D341Med (cell line): ENCODE results near the gene OTOG.

ENCODE experiments used
- DNase-seq: peaks from one replicate; pipeline ENCODE4 v3.0.0; 2012; ENCODE audit warnings: low spot score

OTOG gene

DNA sequence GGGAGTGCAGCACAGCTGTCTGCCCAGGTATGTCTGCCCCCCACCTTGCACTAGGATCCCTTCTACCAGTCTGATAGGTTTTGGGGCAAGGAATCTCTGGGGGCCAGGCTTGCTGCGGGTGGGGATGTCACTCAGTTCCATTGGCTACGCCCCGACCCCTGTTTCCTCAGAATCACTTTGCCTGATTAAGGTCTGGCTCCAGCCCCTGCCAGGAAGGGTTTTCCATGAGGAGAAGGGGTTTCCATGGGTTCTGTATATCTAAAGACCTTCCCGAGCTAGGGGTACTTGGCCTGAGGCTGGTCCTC, 14.0 kb downstream of the OTOG start:
- DNase-seq = no peak

DNA sequence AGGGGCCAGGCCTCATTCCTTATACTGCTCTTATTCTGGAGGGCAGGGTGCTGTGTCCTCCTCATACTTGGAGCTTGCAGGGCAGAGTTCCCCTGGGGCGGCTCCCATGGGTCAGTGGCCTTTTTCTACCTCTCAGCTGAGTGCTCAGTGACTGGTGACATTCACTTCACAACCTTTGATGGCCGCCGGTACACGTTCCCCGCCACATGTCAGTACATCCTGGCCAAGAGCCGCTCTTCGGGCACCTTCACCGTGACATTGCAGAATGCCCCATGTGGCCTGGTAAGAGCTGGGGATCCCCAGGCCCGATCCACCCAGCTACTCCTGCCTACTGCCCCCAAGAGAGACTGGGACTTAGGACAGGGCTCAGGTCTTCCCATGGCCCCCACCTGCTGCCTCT, 14.5 kb downstream of the OTOG start:
- DNase-seq = no peak

DNA sequence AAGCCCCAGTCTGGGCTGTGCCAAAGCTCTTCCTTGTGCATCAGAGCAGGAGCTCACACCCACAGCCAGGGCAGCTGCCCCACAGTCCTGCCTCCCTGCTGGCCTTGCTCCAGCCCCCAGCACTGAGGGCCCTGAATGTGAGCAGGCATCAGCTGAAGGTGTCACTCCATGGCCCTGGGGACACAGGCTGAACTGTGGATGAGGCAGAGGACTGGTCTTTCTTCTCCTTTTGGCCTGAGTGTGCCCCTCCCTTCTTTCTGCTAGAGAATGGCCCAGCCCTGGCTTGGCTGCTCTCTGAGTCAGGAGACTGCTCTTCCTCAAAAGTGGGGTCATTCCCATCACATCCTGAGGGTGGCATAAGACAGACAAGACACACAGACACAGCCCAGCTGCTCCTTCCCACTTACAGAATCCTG, 16.2 kb downstream of the OTOG start:
- DNase-seq = no peak

DNA sequence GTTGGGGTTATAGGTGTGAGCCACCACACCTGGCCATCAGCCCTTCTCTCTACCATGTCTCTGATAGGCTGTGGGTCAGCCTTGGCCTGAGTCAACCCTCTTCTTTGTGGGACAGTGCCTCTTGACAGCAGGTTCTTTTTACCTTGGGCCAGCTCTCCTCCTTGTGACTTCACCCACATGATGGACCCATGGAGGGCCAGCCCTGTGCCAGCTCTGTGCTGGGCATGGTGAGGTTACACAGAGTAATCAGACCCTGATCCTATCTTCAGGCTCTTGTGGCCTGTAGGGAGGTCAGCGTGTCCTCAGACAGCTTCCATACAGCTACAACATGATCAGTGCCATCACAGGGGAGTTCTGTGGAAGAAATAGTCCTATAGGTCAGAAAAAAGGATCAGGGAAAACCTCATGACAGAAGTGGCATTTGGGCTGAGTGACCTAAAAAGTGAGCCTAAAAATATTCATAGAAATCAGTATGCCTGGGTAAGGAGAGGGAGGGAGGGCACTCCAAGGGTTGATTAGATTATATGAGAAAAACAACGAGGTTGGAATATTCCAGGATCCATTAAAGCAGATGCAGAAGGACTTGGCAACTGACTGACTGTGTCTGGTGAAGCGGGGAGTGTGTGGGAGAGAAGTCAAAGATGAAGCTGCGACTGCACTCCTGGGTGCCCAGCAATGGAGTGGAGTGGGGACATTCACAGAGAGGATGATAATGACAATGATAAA, 17.1 kb downstream of the OTOG start:
- DNase-seq = no peak

DNA sequence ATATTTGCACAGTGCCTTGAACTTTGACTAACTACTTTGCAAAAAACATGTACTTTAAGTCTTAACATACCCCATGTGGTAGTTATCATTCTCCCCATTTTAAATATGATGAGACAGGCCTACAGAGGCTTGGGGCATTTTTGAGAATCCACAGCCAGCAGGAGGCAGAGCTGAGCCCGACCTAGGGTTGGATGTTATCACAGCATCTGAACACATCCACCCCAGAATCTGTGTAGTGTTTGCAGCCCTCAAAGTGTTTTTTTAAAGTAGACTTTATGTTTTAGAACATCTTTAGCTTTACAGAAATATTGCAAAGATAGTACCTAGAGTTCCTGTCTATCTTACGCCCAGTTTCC, 17.6 kb downstream of the OTOG start:
- DNase-seq = no peak

DNA sequence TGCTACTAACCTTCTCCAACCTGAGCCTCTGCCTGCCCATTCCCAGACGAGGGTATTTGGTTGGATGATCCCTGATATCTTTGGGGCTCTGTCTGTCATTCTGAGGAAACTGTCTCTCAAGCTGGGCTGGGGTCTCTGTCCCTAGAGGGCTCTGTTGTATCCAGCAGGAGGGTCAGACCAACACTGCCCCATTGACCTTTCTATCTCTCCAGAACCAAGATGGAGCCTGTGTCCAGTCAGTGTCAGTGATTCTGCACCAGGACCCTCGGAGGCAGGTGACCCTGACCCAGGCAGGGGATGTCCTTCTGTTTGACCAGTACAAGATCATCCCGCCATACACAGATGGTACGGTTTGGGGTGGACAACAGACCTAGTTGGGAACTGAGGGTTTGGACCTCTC, 21.9 kb downstream of the OTOG start:
- no peak for DNase-seq

DNA sequence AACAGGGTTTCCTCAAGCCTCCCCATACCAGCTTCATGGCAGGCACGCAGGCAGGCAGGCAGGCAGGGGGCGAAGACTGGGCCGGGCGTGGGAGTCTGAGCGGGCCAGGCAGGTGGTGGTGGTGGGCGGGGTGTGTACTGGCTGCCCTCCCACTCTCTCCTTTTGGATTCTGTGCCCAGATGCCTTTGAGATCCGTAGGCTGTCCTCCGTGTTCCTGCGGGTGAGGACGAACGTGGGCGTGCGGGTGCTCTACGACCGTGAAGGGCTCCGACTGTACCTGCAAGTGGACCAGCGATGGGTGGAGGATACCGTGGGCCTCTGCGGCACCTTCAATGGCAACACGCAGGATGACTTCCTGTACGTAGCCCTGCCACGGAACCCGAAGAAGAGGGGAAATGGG, 23.0 kb downstream of the OTOG start:
- no peak for DNase-seq

DNA sequence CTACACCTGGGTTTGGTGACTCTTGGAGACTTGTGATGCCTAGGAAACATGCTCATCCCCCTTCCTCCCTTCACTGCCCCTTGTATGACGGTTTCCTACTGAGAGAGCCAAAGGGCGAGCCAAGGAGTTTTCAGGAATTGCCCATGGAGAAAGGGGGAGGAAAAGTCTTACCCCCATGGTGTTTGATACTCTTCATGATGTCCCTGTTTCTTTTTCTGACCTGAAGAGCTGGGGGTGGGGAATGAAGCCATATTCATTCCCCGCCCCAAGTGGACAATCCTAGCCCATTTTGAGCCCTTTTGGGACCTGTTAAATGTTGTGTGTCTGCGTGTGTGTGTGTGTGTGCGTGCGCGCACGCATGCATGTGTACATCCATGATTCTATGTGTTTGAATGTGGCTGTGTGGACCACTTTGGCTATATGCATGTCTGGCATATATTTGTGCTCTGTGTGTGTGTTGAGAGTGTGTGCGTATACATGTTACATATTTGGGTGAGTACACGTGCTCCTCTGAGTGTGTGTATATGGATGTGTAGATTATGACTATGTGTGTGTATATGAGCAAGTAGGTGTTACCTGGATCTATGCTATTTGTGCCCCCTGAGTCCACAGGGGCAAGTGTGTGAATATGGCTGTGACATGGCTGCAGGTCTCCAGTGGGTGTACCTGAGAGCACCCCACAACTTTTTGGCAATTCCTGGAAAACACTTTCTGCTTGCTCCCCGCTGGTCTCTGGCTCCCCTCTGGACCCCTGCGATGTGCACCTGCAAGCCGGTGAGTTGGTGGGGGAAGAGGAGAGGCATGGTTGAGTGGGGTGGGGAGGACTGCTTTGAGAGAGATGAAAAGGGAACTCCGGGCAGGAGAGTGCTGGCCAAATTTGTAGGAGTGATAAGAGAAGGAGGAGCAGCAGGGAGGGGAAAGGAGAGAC, 24.6 kb downstream of the OTOG start:
- DNase-seq = no peak

DNA sequence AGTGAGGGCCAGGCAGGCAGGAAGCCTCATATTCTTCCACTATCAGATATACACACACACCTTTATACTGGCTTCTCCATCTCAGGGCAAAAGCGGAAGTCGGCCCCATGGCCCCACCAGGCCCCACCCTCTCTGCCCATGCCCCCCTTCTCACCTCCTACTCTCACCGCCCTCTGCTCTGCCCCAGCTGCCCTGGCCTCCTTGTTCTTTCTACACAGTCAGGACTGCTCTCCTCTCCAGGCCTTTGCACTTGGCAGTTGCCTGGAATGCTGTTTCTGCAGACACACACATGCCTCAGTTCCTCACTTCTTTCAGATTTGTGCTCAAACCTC, 25.3 kb downstream of the OTOG start:
- DNase-seq = no peak

DNA sequence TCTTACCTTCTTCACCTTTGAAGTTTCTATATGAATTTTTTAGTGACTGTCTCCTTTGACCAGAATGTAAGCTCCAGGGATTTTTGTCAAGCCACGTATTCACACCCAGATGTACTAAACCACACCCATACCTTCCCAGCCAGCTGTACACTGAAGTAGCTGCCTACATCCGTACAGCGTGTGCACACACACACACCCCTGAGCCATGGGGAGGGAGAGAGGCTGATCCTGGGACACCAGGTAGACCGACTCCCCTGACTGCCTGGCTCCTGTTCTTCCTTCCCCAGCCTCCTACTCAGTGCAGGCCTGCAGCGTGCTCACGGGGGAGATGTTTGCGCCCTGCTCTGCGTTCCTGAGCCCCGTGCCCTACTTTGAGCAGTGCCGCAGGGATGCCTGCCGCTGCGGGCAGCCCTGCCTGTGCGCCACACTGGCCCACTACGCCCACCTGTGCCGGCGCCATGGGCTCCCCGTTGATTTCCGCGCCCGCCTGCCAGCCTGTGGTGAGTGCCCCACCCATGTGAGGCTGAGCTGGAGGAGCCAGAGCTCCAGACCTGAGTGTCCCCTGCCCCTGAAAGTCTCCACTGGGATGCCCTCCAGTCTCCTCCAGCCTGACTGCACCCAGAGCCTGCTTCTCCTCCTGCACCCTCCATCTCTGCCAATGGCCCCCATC, 25.9 kb downstream of the OTOG start:
- DNase-seq = no peak

DNA sequence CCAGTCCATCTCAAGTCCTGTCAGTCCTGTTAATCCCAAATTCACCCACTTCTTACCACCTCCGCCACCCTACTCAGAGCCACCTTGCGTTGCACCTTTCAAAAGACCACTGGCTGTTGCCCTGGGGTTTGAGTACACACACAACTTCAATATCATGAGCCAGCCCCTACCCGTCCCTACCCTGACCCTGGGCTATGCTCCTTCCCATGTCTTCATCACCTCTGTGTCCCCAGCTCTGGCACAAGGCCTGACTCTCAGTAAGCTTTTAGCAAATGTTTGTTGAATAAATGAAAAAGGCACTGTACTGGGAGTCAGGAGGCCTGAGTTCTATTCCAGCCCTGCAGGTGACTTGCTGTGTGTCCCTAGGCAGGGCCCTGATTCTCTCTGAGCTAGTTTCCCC, 26.5 kb downstream of the OTOG start:
- DNase-seq = no peak

DNA sequence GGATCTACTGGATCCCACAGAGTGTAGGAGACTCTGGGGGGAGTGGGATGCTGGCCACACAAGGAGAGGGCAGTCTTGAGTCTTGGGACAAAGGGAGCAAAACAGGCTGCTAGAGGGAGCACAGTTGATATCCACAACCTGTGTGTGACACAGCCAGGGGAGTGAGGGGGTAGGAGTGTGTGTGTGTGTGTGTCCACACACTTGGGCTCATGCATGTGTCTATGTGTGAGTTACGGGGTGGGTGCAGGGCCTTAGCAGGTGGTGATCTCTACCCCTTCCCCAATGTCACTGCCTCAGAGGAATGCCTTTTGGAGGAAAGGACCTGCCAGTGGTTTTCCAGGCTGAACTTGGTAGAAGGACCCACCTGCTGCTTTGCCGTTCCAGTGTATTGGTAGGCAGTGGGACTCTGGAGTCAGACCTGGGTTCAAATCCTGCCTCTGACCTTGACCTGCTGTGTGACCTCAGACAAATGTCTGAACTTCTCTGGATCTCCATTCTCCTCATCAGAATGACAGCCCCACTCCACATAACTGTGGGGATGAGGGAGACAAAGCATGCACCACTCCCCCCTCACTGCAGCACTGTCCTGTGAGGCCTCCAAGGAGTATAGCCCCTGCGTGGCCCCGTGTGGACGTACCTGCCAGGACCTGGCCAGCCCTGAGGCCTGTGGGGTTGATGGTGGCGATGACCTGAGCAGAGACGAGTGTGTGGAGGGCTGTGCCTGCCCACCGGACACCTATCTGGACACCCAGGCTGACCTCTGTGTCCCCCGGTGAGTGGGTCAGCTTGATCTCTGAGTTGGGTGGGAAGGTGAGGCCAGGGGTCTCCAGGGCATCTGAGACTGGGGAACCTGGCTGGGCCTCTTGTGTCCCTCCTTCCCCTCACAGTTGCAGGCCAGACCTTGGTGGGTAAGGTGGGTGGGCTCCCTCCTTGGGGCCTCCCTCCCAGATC, 27.4 kb downstream of the OTOG start:
- DNase-seq = no peak

DNA sequence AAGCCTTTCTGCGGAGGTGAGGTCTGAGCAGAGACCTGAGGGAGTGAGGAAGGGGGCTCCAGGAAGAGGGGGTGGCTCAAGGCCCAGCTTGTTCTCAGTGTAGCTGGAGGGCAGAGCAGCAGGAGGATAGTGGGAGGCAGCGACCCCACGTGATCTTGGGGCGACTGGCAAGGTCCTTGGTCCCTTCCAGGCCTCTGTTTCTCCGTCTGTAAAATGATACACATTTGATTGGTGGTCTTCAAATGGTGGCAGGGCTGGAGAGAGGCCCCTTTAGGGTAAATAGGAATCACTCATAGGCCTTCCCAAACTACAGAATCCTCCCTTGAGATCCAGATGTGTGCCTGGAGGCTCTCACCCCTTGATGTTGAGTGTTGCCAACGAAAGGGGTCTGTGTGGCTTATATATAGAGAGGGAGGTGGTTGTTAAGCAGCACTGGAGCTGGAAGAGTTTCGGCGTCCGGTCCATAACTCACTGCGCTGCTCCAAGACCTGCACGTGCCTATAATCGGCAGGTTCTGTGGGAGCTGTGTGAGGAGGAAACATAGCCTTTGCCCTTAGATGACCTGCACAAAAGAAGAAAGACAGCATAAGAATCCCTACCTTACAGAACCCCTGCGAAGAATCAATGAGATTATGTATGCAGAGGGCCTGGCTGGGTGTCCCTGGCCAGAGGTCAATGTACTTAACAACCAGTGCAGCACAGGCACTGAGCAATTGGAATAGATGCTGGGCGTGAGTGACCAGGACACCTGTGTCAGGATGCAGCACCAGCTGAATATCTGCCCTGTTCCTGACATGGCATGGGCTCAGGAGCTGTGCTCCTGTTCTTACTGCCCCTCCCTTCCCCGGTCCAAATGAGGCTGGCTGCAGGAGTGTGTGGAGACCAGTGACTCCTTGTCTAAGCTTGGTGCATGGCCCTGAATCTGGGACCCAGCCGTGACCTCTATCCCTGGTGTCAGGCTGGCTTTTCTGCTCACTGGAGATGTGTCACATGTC, 28.7 kb downstream of the OTOG start:
- DNase-seq = no peak

DNA sequence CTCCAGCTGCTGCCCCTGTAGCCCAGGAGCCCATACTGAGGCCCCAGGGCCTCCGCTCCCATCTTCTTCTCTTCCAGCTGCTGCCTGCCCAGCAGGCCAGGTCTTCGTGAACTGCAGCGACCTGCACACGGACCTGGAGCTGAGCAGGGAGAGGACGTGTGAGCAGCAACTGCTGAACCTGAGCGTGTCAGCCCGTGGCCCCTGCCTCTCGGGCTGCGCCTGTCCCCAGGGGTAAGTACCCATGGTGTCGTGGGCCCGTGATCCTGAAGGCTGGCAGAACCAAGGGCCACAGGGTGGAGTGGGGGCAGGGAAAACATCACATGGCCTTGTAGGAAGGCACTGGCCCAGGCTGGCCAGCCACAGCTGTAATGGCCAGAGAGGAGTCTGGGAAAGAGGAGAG, 31.2 kb downstream of the OTOG start:
- DNase-seq = no peak

DNA sequence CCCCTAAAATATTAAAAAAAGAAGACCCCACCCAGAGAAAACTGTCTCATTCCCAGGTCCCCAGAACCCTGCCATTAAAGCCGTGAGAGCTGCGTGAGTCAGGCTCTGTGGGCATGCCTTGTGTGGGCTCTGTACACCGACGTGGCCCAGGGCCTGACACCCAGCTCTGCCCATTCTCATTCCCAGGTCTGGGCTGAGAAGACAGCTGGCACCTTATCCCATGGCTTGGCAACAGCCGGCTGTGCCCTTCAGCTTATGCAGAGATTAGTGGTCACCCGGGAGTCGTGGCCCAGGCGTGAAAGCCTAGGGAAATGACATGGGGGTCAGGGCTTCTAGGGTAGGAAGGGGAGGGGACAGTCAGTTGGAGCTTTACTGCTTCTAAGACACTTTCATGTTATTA, 31.9 kb downstream of the OTOG start:
- DNase-seq = peak; percentile 48

DNA sequence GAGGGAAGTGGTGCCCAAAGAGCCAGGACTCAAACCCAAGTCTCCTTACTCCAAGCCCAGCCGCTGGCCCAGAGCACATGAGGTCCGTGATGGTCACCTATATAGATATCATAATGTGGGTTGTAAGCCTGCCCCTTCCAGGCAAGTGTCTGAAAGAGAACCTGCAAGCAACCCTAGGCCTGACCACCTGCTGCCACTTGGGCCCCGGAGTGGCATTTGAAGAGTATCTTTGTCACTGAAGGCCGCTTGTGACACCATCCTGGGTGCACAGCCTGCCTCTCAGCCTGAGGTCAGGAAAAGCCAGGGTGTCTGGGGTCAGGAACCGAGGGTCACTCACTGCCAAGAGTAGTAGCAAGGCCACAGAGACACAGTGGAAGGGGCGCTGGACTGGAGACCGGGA, 32.4 kb downstream of the OTOG start:
- DNase-seq = no peak

DNA sequence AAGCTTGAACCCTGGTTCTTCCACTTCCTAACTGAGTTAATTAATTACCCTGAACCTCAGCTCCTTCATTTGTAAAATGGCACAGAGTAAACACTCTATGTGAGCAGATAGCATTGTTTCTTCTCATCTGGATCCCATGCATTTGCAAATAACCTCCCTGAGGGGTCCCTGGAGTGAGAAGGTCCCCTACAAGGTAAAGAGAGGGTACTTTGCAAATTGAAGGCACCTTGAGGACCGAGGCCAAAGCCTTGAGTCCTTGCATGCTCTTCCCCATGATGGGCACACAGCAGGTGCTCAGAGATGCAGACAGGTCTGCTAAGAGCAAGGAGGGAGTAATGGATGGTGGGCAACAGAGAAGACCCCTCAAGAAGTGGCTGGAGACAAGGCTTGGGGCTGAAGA, 33.2 kb downstream of the OTOG start:
- no peak for DNase-seq

DNA sequence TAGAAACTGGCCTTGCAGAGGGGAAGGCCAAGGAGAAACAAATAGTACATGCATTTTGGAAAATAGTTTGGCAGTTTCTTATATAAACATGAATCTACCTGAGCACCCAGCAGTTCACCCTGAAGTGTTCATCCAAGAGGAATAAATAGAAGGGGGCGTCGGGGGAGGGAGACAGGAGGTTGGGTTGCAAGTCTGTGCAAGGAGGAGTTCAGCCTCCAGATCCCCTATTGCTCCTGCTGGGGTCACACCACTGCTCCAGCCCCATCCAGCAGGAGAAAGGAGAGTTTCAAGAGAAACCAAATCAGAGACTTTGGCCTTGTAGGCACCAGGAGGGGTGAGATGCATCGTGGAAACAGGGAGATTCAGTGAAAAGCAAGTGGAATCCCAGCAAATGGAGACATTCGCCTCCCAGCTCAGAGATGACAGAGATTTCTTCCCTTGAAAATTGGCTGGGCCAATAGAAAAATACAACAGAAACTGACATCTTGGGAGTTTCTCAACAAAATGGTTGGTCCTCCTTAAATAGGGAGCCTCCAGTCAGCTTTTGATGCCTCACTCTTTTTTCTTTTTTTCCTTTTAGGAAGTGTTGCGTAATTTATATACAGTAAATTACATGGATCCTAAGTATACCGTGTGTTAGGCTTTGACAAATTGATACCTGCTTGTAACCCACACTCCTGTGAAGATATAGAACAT, 34.1 kb downstream of the OTOG start:
- no peak for DNase-seq

DNA sequence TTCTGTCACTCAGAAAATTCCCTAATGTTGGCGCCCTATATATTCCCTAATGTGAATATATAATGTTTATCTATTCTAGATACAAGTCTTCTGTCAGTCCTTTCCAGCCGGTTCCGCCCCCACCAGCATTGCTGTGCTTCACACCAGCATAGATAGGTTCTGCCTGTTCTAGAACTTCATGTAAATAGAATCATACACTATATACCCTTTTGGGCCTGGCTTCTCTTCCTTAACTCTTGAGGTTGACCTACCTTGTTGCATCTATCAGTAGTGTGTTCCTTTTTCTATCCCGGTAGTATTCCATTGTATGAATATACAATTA, 34.6 kb downstream of the OTOG start:
- DNase-seq = no peak

DNA sequence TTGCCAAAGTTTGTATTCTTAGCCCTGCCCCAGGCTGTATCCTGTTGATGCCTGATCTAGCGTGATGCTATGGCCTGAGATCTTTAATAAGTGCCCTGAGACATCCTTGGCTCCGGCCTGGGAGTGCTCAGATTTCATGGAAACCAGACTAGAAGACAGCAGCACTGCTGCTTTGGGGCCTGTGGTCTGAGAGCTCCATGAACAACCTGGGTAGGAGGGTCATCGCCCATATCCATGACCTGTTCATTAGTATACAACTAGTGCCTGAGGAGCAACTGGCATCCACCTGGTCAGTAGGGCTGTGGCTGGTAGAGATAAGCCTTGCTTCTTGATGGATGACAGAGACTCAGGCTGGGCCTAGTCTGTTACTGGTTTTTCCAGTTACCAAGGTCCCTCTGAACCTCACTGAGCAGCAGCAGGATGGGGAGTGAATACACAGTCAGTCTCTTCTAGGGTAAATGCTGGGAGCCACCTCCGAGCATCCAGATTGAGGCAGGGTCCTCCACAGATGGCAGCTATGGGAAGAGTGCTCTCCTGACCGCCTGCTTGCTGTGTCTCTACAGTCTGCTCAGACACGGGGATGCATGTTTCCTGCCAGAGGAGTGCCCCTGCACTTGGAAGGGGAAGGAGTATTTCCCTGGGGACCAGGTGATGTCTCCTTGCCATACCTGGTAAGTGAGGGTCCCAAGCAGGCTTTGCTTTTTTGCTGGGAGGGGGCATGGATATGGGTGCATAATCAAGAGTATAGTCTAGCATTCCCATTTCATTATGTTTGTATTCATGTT, 39.0 kb downstream of the OTOG start:
- DNase-seq = no peak
